ENCODE data around the gene DOK7. TPM values are rescaled to one million over a fixed set of nuclear protein-coding genes. Genes with fewer than 3 reads are reported as not detected.

DOK7 gene
- total RNA-seq, 4 donors from 2014 or later, result 0.53 to 5.7 (median 4.1) TPM; not detected in 1

Other genes with a start within 250 kb of the DOK7 start
- gene MSANTD1, start 214.1 kb upstream of the DOK7 start, total RNA-seq, result 1 to 10 TPM in 3 of 4 donors, under 1 TPM in 1; 0.35 to 2.5 (median 1.5) TPM
- 10 to 100 TPM; 24.3 to 36.5 (median 35.3) TPM for gene RGS12, start 170.3 kb upstream of the DOK7 start, total RNA-seq
- not detected for gene HGFAC, start 21.3 kb upstream of the DOK7 start, total RNA-seq
- 100 to 1,000 TPM in 3 of 4 donors, 10 to 100 TPM in 1; 82.6 to 116 (median 109) TPM for gene LRPAP1, start 69.1 kb downstream of the DOK7 start, total RNA-seq

All from Peyer's patch (tissue), 4 donors.